ENCODE results near the gene ABHD6. TPM values are rescaled to one million over a fixed set of nuclear protein-coding genes. Genes with fewer than 3 reads are reported as not detected.
"Not testable (repeated sequence)": the region's sequence is repeated elsewhere in the genome, so short reads cannot be mapped to it uniquely, and the experiment has no call there.

Gene ABHD6
- total RNA-seq, 1 experiment from 2014 or later: 11.8 TPM

GRCh38 chr3:58241306-58242044 is 3.9 kb downstream of the ABHD6 start:
- Histone ChIP-seq H3K4me1 (ENCODE audit: low read length) (peaks cover 22% of the 10 kb centered on the region), H3K27ac (ENCODE audit: low read length) (no peak overlapping the region), H3K9ac (ENCODE audit: low read length) (no peak overlapping the region), H3K4me3 (ENCODE audit: low read length) (no peak overlapping the region), H2AFZ (ENCODE audit: low read length) (no peak overlapping the region), H3K27me3 (ENCODE audit: low read length) (no peaks in the 10 kb centered on the region), H3K79me2 (ENCODE audit: low read length) (peaks cover 53% of the 10 kb centered on the region), H3K9me3 (ENCODE audit: low read length) (no peaks in the 10 kb centered on the region), H4K20me1 (ENCODE audit: insufficient read depth, low read depth, low read length) (no peaks in the 10 kb centered on the region), H3K36me3 (ENCODE audit: insufficient read depth, low read length) (no peaks in the 10 kb centered on the region), H3K4me2 (ENCODE audit: low read depth, low read length, poor library complexity, severe bottlenecking) (no peak overlapping the region), H3K9me2 (replicated peaks; ENCODE audit: insufficient read depth, low read length) (no peaks in the 10 kb centered on the region)
- DNase-seq: no peak

- Histone ChIP-seq H3K4me1 (ENCODE audit: low read length) (peaks cover 15% of the 10 kb centered on the region), H3K79me2 (ENCODE audit: low read length) (peaks cover 59% of the 10 kb centered on the region), H3K4me3 (ENCODE audit: low read length) (no peak overlapping the region), H3K9me3 (ENCODE audit: low read length) (no peaks in the 10 kb centered on the region), H4K20me1 (ENCODE audit: insufficient read depth, low read depth, low read length) (no peaks in the 10 kb centered on the region), H3K4me2 (ENCODE audit: low read depth, low read length, poor library complexity, severe bottlenecking) (no peak overlapping the region), H3K27ac (ENCODE audit: low read length) (no peak overlapping the region), H3K9ac (ENCODE audit: low read length) (no peak overlapping the region), H3K9me2 (replicated peaks; ENCODE audit: insufficient read depth, low read length) (no peaks in the 10 kb centered on the region), H2AFZ (ENCODE audit: low read length) (no peak overlapping the region), H3K36me3 (ENCODE audit: insufficient read depth, low read length) (no peaks in the 10 kb centered on the region), H3K27me3 (ENCODE audit: low read length) (no peaks in the 10 kb centered on the region)
- no peak for DNase-seq
Observed at GRCh38 chr3:58242340-58242739, 4.7 kb downstream of the ABHD6 start.

GRCh38 chr3:58242860-58243259 is 5.3 kb downstream of the ABHD6 start:
- not testable (repeated sequence) for H3K4me2 ChIP-seq (ENCODE audit: low read depth, low read length, poor library complexity, severe bottlenecking); DNase-seq; H3K27me3 ChIP-seq (ENCODE audit: low read length); H2AFZ ChIP-seq (ENCODE audit: low read length); H3K27ac ChIP-seq (ENCODE audit: low read length); H3K36me3 ChIP-seq (ENCODE audit: insufficient read depth, low read length); H3K4me3 ChIP-seq (ENCODE audit: low read length); H4K20me1 ChIP-seq (ENCODE audit: insufficient read depth, low read depth, low read length); H3K9ac ChIP-seq (ENCODE audit: low read length); H3K9me3 ChIP-seq (ENCODE audit: low read length); H3K9me2 ChIP-seq (replicated peaks; ENCODE audit: insufficient read depth, low read length)
- H3K79me2 ChIP-seq (ENCODE audit: low read length): peaks cover 64% of the 10 kb centered on the region
- peaks cover 15% of the 10 kb centered on the region for H3K4me1 ChIP-seq (ENCODE audit: low read length)

- Histone ChIP-seq H3K9ac (ENCODE audit: low read length) (no peak overlapping the region), H3K9me3 (ENCODE audit: low read length) (no peaks in the 10 kb centered on the region), H3K4me3 (ENCODE audit: low read length) (no peak overlapping the region), H3K27ac (ENCODE audit: low read length) (no peak overlapping the region), H3K4me2 (ENCODE audit: low read depth, low read length, poor library complexity, severe bottlenecking) (no peak overlapping the region), H4K20me1 (ENCODE audit: insufficient read depth, low read depth, low read length) (no peaks in the 10 kb centered on the region), H3K4me1 (ENCODE audit: low read length) (peaks cover 13% of the 10 kb centered on the region), H3K36me3 (ENCODE audit: insufficient read depth, low read length) (no peaks in the 10 kb centered on the region), H3K9me2 (replicated peaks; ENCODE audit: insufficient read depth, low read length) (no peaks in the 10 kb centered on the region), H3K79me2 (ENCODE audit: low read length) (peaks cover 64% of the 10 kb centered on the region), H3K27me3 (ENCODE audit: low read length) (no peaks in the 10 kb centered on the region), H2AFZ (ENCODE audit: low read length) (no peak overlapping the region)
- DNase-seq: no peak
Observed at GRCh38 chr3:58243976-58244585, 6.5 kb downstream of the ABHD6 start.

- Histone ChIP-seq H3K9me3 (ENCODE audit: low read length) (no peaks in the 10 kb centered on the region), H3K27ac (ENCODE audit: low read length) (no peak overlapping the region), H2AFZ (ENCODE audit: low read length) (no peak overlapping the region), H4K20me1 (ENCODE audit: insufficient read depth, low read depth, low read length) (no peaks in the 10 kb centered on the region; the same call in 1 of the 2 replicates), H3K4me2 (ENCODE audit: low read depth, low read length, poor library complexity, severe bottlenecking) (no peak overlapping the region), H3K4me3 (ENCODE audit: low read length) (no peak overlapping the region), H3K79me2 (ENCODE audit: low read length) (peaks cover 50% of the 10 kb centered on the region), H3K9me2 (replicated peaks; ENCODE audit: insufficient read depth, low read length) (no peaks in the 10 kb centered on the region), H3K36me3 (ENCODE audit: insufficient read depth, low read length) (no peaks in the 10 kb centered on the region), H3K9ac (ENCODE audit: low read length) (no peak overlapping the region), H3K4me1 (ENCODE audit: low read length) (peaks cover 8% of the 10 kb centered on the region), H3K27me3 (ENCODE audit: low read length) (no peaks in the 10 kb centered on the region)
- DNase-seq: no peak
Observed at GRCh38 chr3:58246148-58247047, 8.8 kb downstream of the ABHD6 start.

DNA sequence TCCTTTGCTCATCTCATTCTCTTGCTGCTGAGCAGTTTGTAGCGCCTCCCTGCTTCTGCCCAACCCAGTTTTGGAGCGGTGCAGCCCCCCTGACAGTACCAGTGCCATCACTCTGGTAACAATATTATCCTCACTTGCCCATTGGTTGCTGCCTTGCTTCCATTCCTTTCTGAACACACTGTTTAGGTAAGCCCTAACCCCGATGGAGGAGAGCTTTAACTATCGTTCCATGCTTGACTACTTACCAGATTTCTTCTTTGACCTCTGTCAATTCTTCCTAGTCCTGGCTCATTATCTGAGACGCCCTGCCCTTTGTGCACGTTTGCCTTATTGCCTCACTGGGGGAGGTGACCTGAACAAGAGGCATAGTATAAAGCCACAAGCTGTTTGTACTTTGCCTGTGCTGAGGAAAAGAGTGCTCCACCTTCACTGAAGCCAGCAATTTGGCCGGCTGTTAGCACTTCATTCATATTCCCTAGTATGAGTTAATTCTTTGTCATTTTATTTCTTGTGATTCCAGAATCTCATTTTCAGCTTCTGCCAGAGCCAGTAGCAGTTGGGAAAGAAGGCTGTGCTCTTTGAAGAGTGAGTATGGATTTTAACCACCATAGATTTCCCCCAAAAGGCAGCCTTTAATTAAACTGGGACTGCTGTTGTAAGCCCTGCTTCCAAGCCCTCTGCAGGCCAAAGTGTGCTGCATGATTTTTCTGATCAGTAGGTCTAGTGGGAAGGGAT is 11.9 kb downstream of the ABHD6 start:
- Histone ChIP-seq H2AFZ (ENCODE audit: low read length) (no peak overlapping the region), H3K9me2 (replicated peaks; ENCODE audit: insufficient read depth, low read length) (no peaks in the 10 kb centered on the region), H3K27me3 (ENCODE audit: low read length) (no peaks in the 10 kb centered on the region), H3K79me2 (ENCODE audit: low read length) (peaks cover 38% of the 10 kb centered on the region), H3K27ac (ENCODE audit: low read length) (no peak overlapping the region), H3K4me3 (ENCODE audit: low read length) (no peak overlapping the region), H3K36me3 (ENCODE audit: insufficient read depth, low read length) (no peaks in the 10 kb centered on the region), H3K4me2 (ENCODE audit: low read depth, low read length, poor library complexity, severe bottlenecking) (no peak overlapping the region), H3K4me1 (ENCODE audit: low read length) (peaks cover 8% of the 10 kb centered on the region), H3K9me3 (ENCODE audit: low read length) (no peaks in the 10 kb centered on the region), H4K20me1 (ENCODE audit: insufficient read depth, low read depth, low read length) (no peaks in the 10 kb centered on the region; the same call in 1 of the 2 replicates), H3K9ac (ENCODE audit: low read length) (no peak overlapping the region)
- no peak for DNase-seq

DNA sequence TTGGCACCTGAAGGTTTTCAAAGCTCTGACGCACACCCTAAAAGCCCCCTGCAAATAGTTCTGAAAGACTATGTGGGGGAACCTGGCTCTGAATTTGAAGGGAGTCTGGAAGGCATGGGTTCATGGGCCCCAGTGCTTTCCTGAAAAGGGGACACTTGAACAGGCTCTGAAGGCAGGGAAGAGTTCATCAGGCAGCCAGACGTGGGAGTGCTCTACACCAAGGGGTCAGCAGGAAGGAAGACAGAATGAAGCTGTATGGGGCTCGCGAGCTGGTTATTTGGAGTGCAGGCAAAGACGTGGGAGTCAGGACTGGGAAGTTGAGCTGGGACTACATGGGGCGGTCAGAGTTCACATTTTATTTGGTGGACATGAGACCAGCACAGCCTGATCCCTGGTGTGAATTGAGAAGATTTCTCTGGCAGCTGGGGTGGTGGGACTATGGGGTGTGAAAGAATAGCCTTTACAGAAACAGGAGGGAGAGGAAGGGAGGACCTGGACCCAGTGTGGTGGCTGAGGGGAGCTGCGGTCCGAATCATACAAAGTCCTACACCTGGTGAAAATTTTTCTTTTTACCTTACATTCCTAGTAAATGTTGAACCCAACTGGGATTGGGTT is 12.6 kb downstream of the ABHD6 start:
- no peak for DNase-seq

More for the DNA sequence above, 12.6 kb downstream of the ABHD6 start:
- no peaks in the 10 kb centered on the region for H3K36me3 ChIP-seq (ENCODE audit: insufficient read depth, low read length)
- peaks cover 8% of the 10 kb centered on the region for H3K4me1 ChIP-seq (ENCODE audit: low read length)
- peaks cover 32% of the 10 kb centered on the region for H3K79me2 ChIP-seq (ENCODE audit: low read length)
- no peak overlapping the region for H3K9ac ChIP-seq (ENCODE audit: low read length)
- no peak overlapping the region for H3K4me2 ChIP-seq (ENCODE audit: low read depth, low read length, poor library complexity, severe bottlenecking)
- no peak overlapping the region for H2AFZ ChIP-seq (ENCODE audit: low read length)
- H3K27me3 ChIP-seq (ENCODE audit: low read length): no peaks in the 10 kb centered on the region
- H3K27ac ChIP-seq (ENCODE audit: low read length): no peak overlapping the region
- H3K9me2 ChIP-seq (replicated peaks; ENCODE audit: insufficient read depth, low read length): no peaks in the 10 kb centered on the region
- no peak overlapping the region for H3K4me3 ChIP-seq (ENCODE audit: low read length)
- no peaks in the 10 kb centered on the region for H3K9me3 ChIP-seq (ENCODE audit: low read length)
- no peaks in the 10 kb centered on the region; the same call in 1 of the 2 replicates for H4K20me1 ChIP-seq (ENCODE audit: insufficient read depth, low read depth, low read length)

All from Karpas-422 (cell line).